GM12891 (cell line): ENCODE data around the gene CAPNS2.

Source experiments
- DNase-seq: peaks from one replicate; pipeline ENCODE4 v3.0.0; 2011; ENCODE audit warnings: low spot score; ENCODE audit not compliant: insufficient read length
- FAIRE-seq: peaks from 2 replicates; lab custom pipeline; 2011; peaks lifted over from hg19 to GRCh38; lab: Jason Lieb, UNC
- PAX5 ChIP-seq: IDR thresholded peaks from 2 replicates; pipeline ENCODE4 v1.6.1; 2011; ENCODE audit warnings: low read length, moderate library complexity, mild to moderate bottlenecking; ENCODE audit not compliant: insufficient read depth, severe bottlenecking
- POLR2A ChIP-seq: IDR thresholded peaks from 2 replicates; pipeline ENCODE4 v1.6.1; 2011; ENCODE audit warnings: low read depth, low read length, control low read depth
- POLR2AphosphoS5 ChIP-seq: IDR thresholded peaks from 2 replicates; pipeline ENCODE4 v1.6.1; 2011; ENCODE audit warnings: low read depth, low read length, control low read depth
- POU2F2 ChIP-seq: IDR thresholded peaks from 2 replicates; pipeline ENCODE4 v1.6.1; 2011; ENCODE audit warnings: low read depth, mild to moderate bottlenecking, control low read depth, low read length, moderate library complexity
- SPI1 ChIP-seq: IDR thresholded peaks from 2 replicates; pipeline ENCODE4 v1.6.1; 2011; ENCODE audit warnings: low read depth, low read length, control low read depth
- TAF1 ChIP-seq: IDR thresholded peaks from 2 replicates; pipeline ENCODE4 v1.6.1; 2011; ENCODE audit warnings: low read depth, low read length, control low read depth

CAPNS2 gene

GRCh38 chr16:55562936-55563335, 3.5 kb upstream of the CAPNS2 start:
- FAIRE-seq (no peak), DNase-seq (no peak)

GRCh38 chr16:55563797-55564196, 2.7 kb upstream of the CAPNS2 start:
- TF ChIP-seq PAX5 (no peak), POU2F2 (no peak), POLR2AphosphoS5 (no peak), SPI1 (no peak), POLR2A (no peak), TAF1 (no peak)
- FAIRE-seq = no peak

More at GRCh38 chr16:55562936-55563335, 3.5 kb upstream of the CAPNS2 start:
- TF ChIP-seq POLR2A (no peak), TAF1 (no peak), POU2F2 (no peak)

GRCh38 chr16:55565086-55565485, 1.4 kb upstream of the CAPNS2 start:
- DNase-seq = no peak
- FAIRE-seq = no peak
- no peak for TF ChIP-seq POU2F2
- TF ChIP-seq SPI1 = no peak
- no peak for TF ChIP-seq POLR2A
- TF ChIP-seq POLR2AphosphoS5 = no peak
- no peak for TF ChIP-seq PAX5
- no peak for TF ChIP-seq TAF1

More at GRCh38 chr16:55563797-55564196, 2.7 kb upstream of the CAPNS2 start:
- DNase-seq = no peak

DNA sequence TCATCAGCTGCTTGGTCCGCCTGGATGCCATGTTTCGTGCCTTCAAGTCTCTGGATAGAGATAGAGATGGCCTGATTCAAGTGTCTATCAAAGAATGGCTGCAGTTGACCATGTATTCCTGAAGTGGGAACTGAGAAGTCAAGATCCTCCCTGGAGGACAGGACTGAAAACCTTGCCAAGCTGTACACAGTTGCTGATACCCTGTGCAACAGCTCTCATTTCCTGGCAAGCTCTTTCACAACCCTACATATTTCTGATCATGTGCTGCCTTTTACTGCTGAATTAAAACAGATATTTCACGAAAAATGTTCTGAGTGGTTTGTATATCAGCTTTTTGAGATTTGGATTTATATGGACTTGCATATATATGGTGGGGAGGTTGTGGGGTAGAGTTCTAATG, 898 bp downstream of the CAPNS2 start:
- DNase-seq (no peak), FAIRE-seq (no peak)
- TF ChIP-seq SPI1 = no peak
- TF ChIP-seq PAX5 = no peak
- TF ChIP-seq POU2F2 = no peak

- FAIRE-seq = no peak
- no peak for DNase-seq
- TF ChIP-seq POU2F2 = no peak
- TF ChIP-seq POLR2AphosphoS5 = no peak
Observed at GRCh38 chr16:55568207-55568606, 1.7 kb downstream of the CAPNS2 start.

- no peak for FAIRE-seq
- DNase-seq = no peak
- no peak for TF ChIP-seq POU2F2
- TF ChIP-seq PAX5 = no peak
- no peak for TF ChIP-seq TAF1
- TF ChIP-seq POLR2AphosphoS5 = no peak
- TF ChIP-seq POLR2A = no peak
- no peak for TF ChIP-seq SPI1
Observed at GRCh38 chr16:55569025-55569424, 2.5 kb downstream of the CAPNS2 start.

GRCh38 chr16:55570159-55570558, 3.7 kb downstream of the CAPNS2 start:
- FAIRE-seq = no peak
- TF ChIP-seq TAF1 (no peak), POLR2AphosphoS5 (no peak), SPI1 (no peak), POU2F2 (no peak), POLR2A (no peak), PAX5 (no peak)
- no peak for DNase-seq

DNA sequence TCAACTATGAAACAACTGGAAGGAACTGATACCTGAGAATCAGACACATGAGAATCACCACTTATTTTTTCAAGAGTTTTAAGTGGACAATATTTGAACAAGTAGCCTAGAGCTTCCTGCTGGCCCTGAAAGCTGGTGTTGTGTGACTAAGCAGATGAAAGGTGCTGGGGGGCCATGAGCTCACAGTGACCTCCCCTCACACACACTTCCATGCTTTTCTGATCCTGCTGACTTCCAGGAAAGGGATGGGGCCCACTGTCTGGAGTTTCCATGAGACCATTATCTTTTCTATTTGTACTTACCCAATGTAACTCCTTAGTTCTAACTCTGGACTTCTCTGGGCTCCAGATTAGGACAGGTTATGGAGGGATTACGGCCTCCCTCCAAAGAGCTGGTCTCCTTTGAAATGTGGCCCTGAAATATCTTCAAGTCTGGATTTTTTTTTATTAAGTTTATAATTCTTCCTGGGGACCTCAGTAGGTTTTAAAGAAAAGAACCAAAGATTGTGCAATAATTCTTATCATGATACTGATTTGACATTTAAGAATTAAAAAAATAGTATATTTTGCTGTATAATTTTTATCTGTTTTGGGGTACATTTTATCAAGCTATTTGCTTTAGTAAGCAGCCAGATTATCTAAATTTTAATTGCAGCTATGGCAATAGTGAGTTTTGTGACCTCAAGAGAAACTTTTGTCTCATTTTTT, 4.9 kb downstream of the CAPNS2 start:
- no peak for FAIRE-seq
- TF ChIP-seq POLR2A = no peak
- no peak for TF ChIP-seq PAX5
- TF ChIP-seq POLR2AphosphoS5 = no peak
- no peak for TF ChIP-seq POU2F2
- TF ChIP-seq SPI1 = no peak
- no peak for TF ChIP-seq TAF1
- DNase-seq = no peak

- DNase-seq (no peak), FAIRE-seq (no peak)
- no peak for TF ChIP-seq TAF1
- TF ChIP-seq POLR2AphosphoS5 = no peak
- no peak for TF ChIP-seq POU2F2
- TF ChIP-seq POLR2A = no peak
- no peak for TF ChIP-seq SPI1
- TF ChIP-seq PAX5 = no peak
Observed at GRCh38 chr16:55572439-55572838, 6.0 kb downstream of the CAPNS2 start.

- no peak for TF ChIP-seq POLR2AphosphoS5
- no peak for TF ChIP-seq POLR2A
- TF ChIP-seq PAX5 = no peak
- TF ChIP-seq TAF1 = no peak
- TF ChIP-seq POU2F2 = no peak
- TF ChIP-seq SPI1 = no peak
- DNase-seq (no peak), FAIRE-seq (no peak)
Observed at GRCh38 chr16:55574811-55575210, 8.3 kb downstream of the CAPNS2 start.
